Right renal cortex interstitium (tissue), 3 donors: ENCODE measurements around the gene FRMD5. TPM values are rescaled to one million over a fixed set of nuclear protein-coding genes. Genes with fewer than 3 reads are reported as not detected.

Experiments used
- DNase-seq, 3 donors: peaks; one replicate each; pipeline ENCODE4 v3.0.0-alpha.2; 2013; ENCODE audit warnings: low read depth in 3 of 3, low spot score in 2 of 3
- polyA plus RNA-seq, 3 donors: library from polyadenylated mRNA; unstranded; fragments of 120-200 nt; gene quantifications; one replicate each; pipeline ENCODE4 v1.2.1, GENCODE V29; 2013; ENCODE audit not compliant: insufficient read length in 3 of 3

The FRMD5 gene
- polyA plus RNA-seq, 3 donors, result 0.76 to 0.90 (median 0.78) TPM

DNA sequence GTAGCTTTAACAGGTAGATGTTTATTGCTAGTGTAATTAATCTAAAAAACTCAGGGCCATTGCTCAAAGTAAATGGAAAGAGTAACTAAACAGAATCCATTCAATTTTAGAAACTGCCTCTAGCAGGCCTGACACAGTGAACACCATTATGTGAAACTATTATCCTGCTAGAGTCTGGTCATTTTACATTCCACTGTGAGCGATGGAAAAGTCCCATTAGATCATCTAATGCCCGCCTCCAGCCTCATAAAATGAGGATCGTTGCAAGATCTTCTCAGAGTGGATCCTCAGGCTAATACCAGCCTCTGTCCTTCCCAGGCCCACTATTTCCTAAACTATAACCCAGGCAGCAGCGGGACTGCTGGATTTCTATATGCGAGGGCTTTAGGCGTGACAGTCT lies 260.6 kb downstream of the FRMD5 start:
- no peak for DNase-seq

DNA sequence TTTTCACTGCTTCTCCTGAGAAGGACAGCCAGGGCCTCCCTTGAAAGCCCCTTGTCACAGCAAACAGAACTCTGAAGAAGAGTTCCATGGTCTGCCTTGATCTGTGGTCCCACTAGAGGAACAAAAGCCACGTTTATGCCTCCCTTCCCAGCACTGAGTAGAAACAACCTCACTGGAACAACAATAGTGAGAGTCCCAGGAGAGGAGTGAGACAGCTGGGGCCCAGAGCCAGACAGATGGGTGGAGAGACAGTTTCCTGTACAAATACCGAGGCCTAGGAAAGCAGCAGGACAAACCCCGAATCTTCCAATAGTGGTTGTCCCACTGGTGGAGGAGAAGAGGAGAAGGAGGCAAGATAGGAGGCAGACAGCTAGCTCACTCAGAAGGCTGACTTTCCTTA lies 262.2 kb downstream of the FRMD5 start:
- DNase-seq, result no peak

DNA sequence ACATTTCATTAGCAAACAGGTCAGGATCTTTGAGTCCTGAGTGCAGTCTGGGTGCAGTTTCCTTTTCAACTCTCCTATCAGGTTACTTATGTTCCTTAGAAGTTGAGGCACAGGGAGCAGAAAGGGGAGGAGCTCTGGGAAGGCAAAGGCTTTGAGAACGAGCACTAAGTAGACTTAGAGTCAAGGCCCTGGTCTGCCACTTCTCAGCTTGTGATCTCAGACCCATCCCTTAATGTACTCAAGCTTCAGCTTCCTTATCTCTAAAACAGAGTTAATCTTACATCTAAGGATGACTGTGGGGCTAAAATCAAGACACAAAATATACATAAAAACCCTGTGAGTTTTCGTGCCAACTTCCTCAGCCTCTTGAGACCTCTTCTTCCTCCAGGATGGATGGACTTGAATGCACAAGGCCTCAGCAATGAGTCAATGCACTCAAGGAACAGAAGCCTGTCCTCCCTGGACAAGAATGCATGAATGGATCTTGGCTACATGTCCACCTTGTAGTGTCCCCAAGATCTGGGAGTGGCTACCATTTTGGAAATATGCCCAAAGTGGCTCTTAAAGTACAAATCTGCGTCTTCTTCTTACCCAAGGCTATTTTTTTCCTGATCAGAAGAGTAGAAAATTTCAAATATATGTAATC lies 263.2 kb downstream of the FRMD5 start:
- DNase-seq, result no peak

DNA sequence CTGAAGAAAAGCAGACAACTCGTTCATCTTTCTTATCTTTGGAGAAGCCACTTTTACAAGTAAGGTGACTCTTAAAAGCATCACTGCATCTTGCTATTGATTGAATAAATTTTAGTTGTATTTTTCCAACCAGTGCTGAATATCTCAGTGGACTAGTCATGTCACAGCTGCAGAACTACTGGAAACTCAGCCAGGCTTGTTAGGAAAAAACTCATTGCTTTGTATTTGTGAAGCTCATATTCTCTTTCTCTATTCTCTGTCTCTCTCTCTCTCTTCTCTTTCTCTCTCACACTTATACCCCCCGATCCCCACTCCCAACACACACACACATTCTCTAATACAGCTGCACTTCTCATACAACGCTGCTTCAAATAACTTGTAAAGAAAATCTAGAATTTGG lies 264.0 kb downstream of the FRMD5 start:
- no peak for DNase-seq

DNA sequence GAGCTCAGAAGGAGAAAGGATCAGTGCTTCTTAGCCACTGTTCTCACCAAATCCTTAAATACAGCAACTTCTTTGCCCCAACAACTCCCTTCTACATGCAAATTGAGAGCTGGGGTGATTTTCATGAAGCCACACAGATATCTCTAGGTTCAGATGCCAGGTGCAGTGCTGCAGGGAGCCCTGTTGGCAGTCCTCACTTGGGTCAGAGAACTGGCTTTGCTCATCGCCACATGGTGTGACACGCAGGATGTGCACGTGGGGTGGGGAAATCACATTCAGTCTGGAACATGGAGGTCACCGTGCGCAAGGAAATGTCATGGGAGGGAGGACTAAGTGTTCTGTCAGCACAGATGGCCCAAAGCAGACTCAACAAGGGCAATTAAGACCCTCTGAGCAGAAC lies 264.5 kb downstream of the FRMD5 start:
- no peak for DNase-seq

DNA sequence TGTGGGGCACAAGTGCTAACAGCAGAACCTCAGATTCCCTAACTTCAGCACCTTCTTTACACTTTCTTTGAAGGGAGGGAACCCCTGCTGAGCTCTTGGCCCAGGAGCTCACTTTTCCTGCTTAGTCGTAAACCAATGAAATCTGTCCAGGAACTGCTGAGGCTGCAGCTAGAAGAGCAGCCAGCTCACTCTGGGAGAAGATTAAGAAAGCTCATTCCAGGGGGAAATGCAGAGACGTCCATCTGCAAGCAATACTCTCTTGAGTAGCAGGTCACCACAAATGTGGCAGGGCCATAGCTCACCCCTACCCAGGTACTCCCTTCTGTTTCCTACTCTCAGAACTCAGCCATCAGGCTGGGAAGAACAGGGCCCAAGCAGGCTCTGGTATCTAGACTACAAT lies 265.0 kb downstream of the FRMD5 start:
- DNase-seq, result no peak

DNA sequence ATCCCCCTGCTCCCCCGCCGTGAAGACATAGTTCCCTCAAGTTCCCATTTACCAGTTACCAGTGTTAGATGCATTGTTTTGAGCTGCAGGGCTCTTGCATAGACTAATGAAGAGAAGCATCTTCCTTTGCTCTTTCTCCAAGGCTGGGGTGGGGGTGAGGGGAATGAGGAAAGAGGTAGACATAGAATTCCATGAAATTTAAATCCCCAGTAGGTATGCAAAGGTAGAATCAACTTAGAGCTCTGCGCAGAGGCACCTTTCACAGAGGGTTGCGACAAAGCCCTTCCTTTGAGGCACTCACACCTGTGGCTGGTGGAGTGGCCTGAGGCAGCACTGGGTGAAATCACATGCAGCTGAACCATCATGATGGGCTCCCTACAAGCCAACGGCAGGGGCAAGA lies 266.9 kb downstream of the FRMD5 start:
- no peak for DNase-seq

DNA sequence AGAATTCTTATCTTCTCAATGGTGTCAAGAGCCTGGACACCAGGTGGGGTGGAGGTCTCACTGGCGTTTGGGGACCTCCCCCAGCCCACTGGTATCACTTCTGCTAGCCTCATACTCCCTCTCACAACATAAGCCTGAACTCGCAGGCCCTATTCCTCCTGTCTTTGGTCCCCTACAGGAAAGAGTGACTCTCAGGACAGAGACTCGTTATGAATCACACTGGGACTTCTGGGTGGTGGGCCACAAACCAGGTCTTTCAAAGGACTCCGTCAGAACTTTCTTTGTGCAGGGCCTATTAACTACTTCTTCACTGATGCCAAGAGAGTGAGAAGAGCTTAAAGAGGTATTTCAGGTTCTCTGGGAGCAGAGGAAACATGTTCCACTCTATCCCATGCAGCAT lies 267.9 kb downstream of the FRMD5 start:
- no peak for DNase-seq

DNA sequence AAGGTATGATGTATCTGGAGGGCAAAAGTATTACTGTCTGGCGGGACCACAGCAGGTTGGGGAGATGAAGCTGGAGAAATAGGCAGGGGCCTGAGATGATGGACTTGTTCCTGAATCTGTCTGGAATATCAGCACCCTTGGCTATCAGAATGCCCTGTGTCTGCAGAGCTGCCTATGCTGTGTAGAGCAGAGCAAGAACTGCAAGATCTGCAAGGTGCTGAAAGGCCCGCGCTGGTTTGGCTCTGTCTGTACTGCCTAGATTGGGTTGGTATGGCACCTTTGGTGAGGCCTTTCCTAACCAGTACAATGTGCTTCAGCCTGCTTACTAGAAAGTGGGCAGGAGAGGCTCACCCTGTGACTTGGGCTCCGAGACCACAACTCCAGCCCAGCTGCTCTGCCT lies 271.5 kb downstream of the FRMD5 start:
- no peak for DNase-seq

DNA sequence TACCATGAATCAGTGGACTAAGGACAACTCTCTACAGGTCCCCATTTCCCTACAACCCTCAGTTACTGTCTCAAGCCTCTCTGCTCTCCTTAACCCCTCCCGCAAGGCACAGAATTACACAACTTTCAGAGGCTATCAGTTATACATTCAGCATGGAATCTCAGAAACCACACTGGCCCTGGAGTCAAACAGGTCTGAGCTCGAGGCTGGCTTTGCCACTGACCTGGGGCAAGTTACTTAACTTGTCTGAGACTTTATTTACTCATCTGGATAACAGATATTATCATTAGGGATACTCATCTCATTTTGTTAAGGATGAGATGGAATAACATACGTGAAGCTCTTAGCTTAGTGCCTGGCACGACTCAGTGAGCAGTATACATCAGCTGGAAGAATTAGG lies 273.1 kb downstream of the FRMD5 start:
- no peak for DNase-seq

DNA sequence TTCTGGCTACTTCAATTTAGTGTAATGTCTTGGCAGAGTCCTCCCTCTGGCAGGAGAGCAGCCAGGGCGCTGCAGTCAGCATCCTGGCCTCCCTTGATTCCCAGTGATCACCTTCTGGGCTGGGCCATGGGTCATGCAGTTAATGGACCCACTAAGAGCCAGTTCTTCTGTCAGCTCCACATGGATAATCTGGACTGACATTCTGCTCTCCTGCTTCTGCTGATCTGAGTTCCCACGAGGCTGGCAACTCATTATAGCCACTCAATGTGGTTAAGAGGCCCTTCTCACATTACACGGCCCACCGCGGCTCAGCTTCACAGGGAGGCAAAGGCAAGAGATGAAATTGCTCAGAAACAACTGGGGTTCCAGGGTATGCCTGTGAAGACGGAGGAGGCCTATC lies 274.3 kb downstream of the FRMD5 start:
- DNase-seq, result no peak

DNA sequence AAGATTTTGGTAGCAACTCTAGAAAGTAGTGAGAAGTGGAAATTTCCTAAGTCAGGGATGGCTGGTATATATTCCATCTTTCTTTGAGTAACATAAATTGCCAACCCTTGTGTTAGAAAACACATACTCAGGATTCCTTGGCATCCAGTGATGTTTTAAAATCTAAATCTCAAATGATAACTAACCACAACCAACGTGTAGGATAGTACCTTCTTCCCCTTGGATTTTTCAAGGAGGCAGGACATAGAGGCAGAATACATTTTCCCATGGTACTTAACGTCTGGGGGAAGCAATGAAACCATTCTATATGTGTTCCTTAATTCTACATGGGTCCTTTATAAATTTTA lies 274.8 kb downstream of the FRMD5 start:
- DNase-seq, result no peak

DNA sequence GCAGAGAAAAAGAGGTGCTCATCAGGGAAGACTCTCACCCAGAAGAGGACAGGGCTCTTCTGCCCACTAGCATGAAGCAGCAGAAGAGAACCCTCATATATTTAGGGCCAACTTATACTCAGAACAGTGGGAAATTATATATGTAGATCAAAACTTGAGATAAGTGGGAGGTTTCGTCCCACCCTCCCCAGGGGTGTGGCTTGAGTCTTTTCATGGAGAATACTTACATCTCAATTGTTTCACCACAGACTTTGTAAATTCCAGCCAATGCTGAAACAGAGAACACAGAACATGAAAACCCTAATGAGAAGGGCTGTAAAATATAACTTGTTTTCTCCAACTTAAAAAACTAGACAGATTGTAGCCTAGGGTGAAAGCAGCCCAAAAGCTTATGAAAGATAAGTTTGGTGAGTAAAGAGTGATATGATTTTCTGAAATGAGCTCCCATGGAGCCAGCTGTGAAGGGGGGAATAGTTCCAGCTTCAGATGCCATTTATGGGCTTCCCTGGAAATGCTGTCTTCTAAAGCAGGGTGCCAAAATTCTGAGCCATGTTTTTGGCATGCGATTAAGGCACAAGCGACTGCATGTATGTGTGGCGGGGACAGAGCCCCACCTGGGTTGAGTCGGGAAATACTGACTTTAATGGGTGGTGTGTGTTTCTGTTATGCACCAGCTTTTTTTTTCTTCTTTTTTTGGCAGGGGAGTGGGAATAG lies 275.4 kb downstream of the FRMD5 start:
- no peak for DNase-seq

DNA sequence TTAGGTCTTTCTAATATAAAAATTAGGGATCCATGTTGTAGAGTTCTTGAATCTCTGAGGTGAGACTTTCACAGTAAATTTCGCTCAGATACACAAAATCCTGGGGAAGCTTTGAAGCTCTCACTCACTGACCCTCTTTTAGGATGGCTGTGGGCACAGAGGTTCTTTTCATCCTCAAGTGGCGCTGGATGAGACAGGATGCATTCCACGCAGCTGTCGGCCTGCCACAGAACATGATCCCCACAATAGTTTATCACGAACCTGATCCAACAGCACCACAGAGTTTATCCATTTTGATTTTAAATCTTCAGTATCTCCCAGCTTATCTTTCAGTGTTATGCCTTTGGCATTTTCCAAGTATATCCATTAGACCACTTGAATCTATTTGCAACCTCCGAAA lies 276.4 kb downstream of the FRMD5 start:
- DNase-seq, result no peak

DNA sequence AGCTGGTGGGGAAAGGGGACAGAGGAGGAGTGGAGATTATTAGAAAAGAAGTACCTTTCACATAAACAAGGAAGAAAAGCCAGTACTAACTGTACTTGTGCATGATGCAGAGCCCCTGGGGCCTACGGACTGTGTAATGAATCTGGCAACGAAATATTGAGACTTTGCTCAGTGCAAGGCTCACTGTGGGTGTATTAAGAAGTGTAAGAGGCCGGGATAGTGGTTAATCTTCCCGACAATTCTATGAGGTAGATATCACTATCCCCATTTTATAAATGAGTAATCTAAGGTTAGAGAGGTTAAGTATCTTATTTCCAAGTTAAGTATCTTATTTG lies 278.8 kb downstream of the FRMD5 start:
- DNase-seq, result no peak

DNA sequence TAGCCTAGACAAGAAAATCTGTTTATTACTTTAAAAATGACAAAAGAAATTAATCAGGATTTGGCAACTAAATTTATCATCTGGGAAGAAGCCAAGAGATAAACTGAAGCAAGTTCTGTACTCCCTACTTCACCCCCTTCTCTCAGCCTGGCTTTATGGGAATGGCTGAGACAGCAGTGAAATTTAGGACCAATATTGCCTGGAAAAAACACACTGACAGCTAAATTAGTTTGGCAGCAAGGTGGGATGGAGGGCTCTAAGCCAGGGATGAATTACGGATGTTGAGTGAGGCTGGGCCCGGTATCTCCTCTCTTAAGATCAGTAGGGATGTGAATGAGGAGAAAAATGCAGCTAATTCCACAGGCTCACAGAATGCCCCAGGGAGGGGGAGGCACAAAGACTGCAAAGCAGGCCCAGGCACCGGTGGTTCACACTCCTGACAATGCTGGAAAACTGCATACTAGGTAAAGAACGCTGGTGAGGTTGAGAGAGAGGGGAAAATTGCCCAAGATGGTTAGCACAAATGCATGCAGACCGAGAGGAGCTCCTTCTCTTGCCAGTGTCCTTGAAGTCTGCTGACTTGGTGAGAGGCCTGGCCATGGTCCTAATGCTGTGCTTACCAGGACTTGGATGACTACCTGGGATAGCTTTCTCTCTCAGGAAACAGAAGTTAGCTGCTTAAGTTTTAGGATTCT lies 279.3 kb downstream of the FRMD5 start:
- no peak for DNase-seq

DNA sequence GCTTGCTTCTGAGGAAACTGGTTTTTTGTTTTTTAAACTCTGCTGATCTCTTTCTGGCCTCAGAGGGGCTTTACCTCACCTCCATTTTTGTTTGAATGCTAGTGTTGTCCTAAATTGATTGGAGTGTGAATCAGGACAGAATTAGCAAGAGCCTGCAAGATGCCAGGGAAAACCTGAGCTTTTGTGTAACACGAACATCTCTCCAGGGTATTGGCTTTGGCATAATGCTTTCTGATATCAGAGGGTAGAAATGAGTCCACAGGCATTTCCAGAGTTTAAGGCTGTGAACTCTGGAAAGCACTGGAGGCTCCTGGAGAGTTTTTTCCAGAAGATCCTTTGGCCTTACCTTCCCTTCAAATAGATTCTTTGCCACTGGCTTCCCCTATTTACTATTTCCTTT lies 281.1 kb downstream of the FRMD5 start:
- DNase-seq, result no peak

DNA sequence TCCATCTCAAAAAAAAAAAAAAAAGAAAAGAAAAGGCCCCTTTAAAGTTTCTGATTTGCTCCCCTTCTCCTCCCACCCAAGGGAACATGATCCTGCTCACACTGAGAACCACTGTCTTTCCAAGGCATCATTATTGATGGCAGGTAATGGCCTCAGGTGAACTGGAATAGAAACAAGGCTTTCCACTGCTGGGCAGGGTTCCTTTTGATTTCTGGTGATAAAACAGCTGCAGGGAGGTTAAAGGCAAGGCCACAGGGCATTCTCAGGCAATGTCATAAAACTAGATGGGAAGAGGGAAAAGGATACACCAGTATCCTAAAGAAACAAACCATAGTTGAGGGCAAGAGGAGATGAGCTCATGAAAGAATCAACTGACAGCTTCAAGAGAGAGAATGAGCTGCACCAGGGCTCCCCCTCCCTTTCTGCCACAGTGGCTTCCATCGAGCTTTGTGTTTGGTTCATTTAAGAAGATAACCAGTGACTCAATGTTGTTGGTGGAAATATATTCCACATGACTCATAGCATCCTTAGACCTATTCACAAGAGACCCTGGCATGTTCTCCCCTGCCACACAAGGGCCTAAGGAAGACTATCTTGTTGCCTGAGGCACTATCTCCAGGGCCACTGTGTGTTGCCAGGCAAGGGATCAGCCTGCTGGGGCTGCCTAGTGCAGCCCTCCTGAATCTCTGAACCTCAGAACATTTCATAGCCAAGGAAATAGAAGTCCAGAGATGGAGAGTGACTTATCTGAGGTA lies 281.9 kb downstream of the FRMD5 start:
- peak; percentile 20 to 42 (median 26) for DNase-seq

DNA sequence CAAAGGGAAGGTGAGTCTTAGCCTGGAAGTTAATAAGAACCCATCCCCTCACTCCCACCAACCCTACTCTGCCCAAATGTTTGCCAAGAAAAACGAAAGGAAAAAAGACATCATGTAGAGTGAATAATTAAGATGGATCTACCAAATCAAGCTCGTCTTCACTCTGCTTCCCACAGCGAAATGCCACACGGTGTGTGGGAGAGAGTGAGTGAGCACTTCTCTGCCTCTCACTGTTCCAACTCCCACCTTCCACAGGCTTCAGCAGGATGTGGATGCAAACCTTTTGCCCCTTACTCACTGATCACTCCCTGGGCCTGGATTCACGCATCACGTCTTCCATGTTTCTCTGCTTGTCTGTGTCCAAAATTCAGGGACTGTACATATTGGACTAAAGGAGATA lies 282.9 kb downstream of the FRMD5 start:
- DNase-seq, result no peak

DNA sequence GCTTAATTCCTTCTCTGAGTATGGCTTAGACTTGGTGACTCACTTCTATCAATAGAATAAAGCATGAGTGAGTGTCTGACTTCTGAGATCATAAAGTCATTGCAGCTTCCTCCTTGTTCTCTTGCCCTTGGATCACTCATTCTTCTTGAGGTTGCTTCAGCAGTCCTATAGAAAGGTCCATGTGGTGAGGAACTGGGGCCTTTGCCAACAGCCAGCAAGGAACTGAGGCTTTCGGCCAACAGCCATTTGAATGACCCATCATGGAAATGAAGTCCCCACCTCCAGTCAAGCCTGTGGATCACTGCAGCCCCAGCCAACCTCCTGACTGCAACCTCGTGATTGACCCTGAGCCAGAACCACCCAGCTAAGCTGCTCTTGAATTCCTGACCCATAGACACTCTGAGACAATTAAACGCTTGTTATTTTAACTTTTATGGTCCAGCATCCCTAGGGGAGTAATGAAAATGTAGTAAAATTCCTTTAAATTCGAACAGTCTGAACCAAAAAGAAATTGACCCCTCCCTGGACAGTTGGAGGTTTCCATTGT lies 283.8 kb downstream of the FRMD5 start:
- no peak for DNase-seq

DNA sequence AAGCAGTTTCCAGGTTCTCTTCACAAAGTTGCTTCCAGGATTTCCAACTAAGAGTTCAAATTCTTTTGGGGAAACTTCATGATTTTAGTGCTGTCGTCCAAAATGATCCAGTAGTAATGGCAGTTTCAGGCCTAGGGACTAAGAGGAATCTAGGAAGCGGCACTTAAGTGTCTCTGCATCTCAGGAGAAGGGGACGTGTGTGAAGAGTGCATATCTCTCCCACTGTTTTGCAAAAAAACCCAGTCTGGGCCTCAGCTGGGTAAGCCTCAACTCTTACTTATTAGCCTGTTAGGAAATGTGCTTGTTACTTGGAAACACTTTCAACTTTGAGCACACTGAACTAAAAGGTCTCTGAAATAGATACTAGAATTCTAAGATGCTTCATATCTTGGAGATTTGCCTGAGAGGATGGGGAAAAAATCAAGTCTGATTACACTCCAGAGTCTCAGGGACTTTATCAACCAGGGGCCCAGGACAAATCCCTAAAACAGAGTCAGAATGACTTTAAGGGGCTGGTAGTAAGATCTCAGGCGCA lies 286.5 kb downstream of the FRMD5 start:
- no peak for DNase-seq
